ENCODE results near the gene ARAP3.

ARAP3 gene

GRCh38 chr5:141609044-141609443 is 73.0 kb downstream of the ARAP3 start:
- FAIRE-seq: no peak

GRCh38 chr5:141608557-141608956 is 73.5 kb downstream of the ARAP3 start:
- FAIRE-seq: no peak

- no peak for FAIRE-seq
These were observed 74.0 kb downstream of the ARAP3 start for GRCh38 chr5:141608046-141608445.

GRCh38 chr5:141605523-141606277 is 76.3 kb downstream of the ARAP3 start:
- no peak for FAIRE-seq

- FAIRE-seq: no peak
These were observed 77.9 kb downstream of the ARAP3 start for GRCh38 chr5:141603923-141604717.

Measured in endometrium (tissue), 2 donors.